ENCODE data around the gene WDR18. TPM values are rescaled to one million over a fixed set of nuclear protein-coding genes. Genes with fewer than 3 reads are reported as not detected.

WDR18 gene
- total and polyA plus RNA-seq, 2 donors from 2014 or later: 40.3 to 77.2 TPM

- intact Hi-C loops (cut with DNase I): no loop called here
- FAIRE-seq: no peak
Measured at GRCh38 chr19:1018393-1018792, 34.2 kb downstream of the WDR18 start.

GRCh38 chr19:1018932-1019615, 34.9 kb downstream of the WDR18 start:
- no peak for TF ChIP-seq CTCF (IDR thresholded peaks at IDR 0.05; ENCODE audit: borderline replicate concordance, extremely low read depth, insufficient read depth)
- intact Hi-C loops (cut with DNase I): no loop called here
- DNase-seq: no peak
- no peaks in the 10 kb centered on the region for H3K27me3 ChIP-seq (ENCODE audit: control insufficient read depth, insufficient read depth, low read length)
- peak overlapping the region in 2 of 3 donors; percentile 80 to 84 for H3K4me3 ChIP-seq (ENCODE audit: low read length in 3 of 3)
- peak overlapping the region in 1 of 3 donors; percentile 78 for H3K9ac ChIP-seq (ENCODE audit: low read length in 3 of 3)
- H3K9me3 ChIP-seq (ENCODE audit: control insufficient read depth in 2 of 3, insufficient read depth in 1 of 3, low read length in 3 of 3): no peaks in the 10 kb centered on the region
- H3K4me1 ChIP-seq (ENCODE audit: control insufficient read depth in 2 of 3, insufficient read depth in 2 of 3, low read depth in 1 of 3, low read length in 3 of 3): peaks cover 0 to 46% (median 8%) of the 10 kb centered on the region in 3 donors
- H3K36me3 ChIP-seq (ENCODE audit: control insufficient read depth in 2 of 3, insufficient read depth in 3 of 3, low read length in 3 of 3): peaks cover 0 to 2% (median 0%) of the 10 kb centered on the region in 3 donors
- H3K27ac ChIP-seq (ENCODE audit: low read depth in 2 of 2, low read length in 2 of 2): no peak overlapping the region
- no peak for FAIRE-seq

More at GRCh38 chr19:1018393-1018792, 34.2 kb downstream of the WDR18 start:
- no peak overlapping the region for H3K27ac ChIP-seq (ENCODE audit: low read depth in 2 of 2, low read length in 2 of 2)
- no peak overlapping the region for H3K9ac ChIP-seq (ENCODE audit: low read length in 3 of 3)
- no peak for TF ChIP-seq CTCF (IDR thresholded peaks at IDR 0.05; ENCODE audit: borderline replicate concordance, extremely low read depth, insufficient read depth)
- no peaks in the 10 kb centered on the region for H3K9me3 ChIP-seq (ENCODE audit: control insufficient read depth in 2 of 3, insufficient read depth in 1 of 3, low read length in 3 of 3)
- no peak for DNase-seq
- peaks cover 0 to 4% (median 0%) of the 10 kb centered on the region in 3 donors for H3K36me3 ChIP-seq (ENCODE audit: control insufficient read depth in 2 of 3, insufficient read depth in 3 of 3, low read length in 3 of 3)
- no peak overlapping the region for H3K4me3 ChIP-seq (ENCODE audit: low read length in 3 of 3)
- no peaks in the 10 kb centered on the region for H3K27me3 ChIP-seq (ENCODE audit: control insufficient read depth, insufficient read depth, low read length)
- peaks cover 0 to 46% (median 8%) of the 10 kb centered on the region in 3 donors for H3K4me1 ChIP-seq (ENCODE audit: control insufficient read depth in 2 of 3, insufficient read depth in 2 of 3, low read depth in 1 of 3, low read length in 3 of 3)

DNA sequence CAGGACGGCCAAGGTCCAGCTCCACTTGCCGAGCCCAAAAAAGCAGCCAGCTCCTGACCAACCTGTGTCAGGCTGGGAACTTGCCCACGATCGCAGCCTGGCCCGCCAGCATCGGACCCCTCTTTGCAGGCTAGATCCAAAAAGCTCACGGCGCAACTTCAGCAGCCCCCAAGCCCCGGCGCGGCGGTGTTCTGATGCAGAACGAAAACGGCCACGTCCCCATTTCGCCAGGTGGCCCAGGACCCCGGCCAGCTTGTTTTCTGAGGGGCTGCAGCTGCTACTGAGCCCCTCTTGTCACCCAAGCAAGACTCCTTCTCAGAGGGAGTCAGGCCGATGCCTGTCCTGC, 35.4 kb downstream of the WDR18 start:
- Histone ChIP-seq H3K9ac (ENCODE audit: low read length in 3 of 3) (peak overlapping the region in 2 of 3 donors; percentile 78 to 84), H3K4me1 (ENCODE audit: control insufficient read depth in 2 of 3, insufficient read depth in 2 of 3, low read depth in 1 of 3, low read length in 3 of 3) (peaks cover 0 to 46% (median 8%) of the 10 kb centered on the region in 3 donors), H3K27me3 (ENCODE audit: control insufficient read depth, insufficient read depth, low read length) (no peaks in the 10 kb centered on the region), H3K36me3 (ENCODE audit: control insufficient read depth in 2 of 3, insufficient read depth in 3 of 3, low read length in 3 of 3) (no peaks in the 10 kb centered on the region), H3K4me3 (ENCODE audit: low read length in 3 of 3) (peak overlapping the region; percentile 64 to 84 (median 80)), H3K27ac (ENCODE audit: low read depth in 2 of 2, low read length in 2 of 2) (peak overlapping the region in 1 of 2 donors; percentile 51), H3K9me3 (ENCODE audit: control insufficient read depth in 2 of 3, insufficient read depth in 1 of 3, low read length in 3 of 3) (no peaks in the 10 kb centered on the region)
- DNase-seq: peak in 1 of 5 donors; percentile 80
- no peak for FAIRE-seq
- intact Hi-C loops (cut with DNase I): no loop called here
- no peak for TF ChIP-seq CTCF (IDR thresholded peaks at IDR 0.05; ENCODE audit: borderline replicate concordance, extremely low read depth, insufficient read depth)
